22Rv1 (cell line): ENCODE measurements around the gene RMC1.
"Not testable (repeated sequence)": the region's sequence is repeated elsewhere in the genome, so short reads cannot be mapped to it uniquely, and the experiment has no call there.

Source experiments
- CTCF ChIP-seq: fragments of 450-650 bp; IDR thresholded peaks from 2 replicates; pipeline ENCODE4 v1.5.1; 2017; ENCODE audit warnings: mild to moderate bottlenecking
- ZFX ChIP-seq: fragments of 450-650 bp; IDR thresholded peaks from 2 replicates; pipeline ENCODE4 v1.6.1; 2017; ENCODE audit warnings: antibody characterized with exemption, borderline replicate concordance

- not testable (repeated sequence) for TF ChIP-seq CTCF, ZFX
These were observed 7.6 kb downstream of the RMC1 start for GRCh38 chr18:23510923-23511322.
